HG03280 (cell line): ENCODE results near the gene ENTR1.

Source experiments
- ATAC-seq: cut with Tn5 transposase; IDR thresholded peaks from one replicate; pipeline ENCODE4 v1.9.1; 2021; ENCODE audit warnings: mild to moderate bottlenecking, moderate library complexity; ENCODE audit not compliant: unreplicated experiment

ENTR1 gene

DNA sequence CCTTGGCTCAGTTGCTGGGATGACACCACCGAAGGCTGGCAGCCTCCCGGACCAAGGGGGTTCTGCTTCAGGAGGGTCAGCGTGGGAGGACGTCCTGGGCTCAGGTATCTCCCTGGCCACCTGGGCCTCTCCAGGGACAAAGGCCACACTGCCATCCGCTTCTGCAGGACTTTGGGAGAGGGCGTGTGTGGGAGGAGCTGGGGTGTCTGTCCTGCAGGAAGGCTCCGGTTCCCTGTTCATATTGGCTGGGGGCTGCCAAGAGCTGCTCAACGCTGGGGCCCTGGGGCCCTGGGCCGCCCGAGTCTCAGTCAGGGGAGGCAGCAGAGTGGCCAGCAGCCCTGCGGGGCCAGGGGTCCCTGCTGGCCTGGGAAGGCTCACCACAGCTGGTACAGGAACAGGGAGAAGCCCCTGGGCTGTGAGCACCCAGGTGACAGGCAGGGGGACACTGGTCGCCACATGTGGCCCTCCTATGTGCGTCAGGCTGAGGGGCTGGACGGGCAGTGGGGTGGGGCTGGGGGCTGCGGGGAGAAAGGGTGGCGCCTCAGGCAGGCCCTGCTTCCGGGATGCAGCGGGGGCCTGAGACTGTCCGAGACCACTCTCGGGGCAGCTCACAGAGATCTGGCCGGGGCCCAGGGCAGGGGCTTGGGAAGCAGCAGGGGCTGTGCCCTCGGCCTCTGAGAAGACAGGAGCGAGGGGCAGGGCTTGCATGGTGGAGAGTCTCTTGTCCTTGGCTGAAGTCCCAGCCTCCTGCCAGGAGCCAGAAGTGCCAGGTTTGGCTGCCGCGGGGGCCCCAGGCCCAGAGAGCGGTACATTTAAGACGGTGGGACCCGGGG is 32.0 kb downstream of the ENTR1 start:
- ATAC-seq = no peak

DNA sequence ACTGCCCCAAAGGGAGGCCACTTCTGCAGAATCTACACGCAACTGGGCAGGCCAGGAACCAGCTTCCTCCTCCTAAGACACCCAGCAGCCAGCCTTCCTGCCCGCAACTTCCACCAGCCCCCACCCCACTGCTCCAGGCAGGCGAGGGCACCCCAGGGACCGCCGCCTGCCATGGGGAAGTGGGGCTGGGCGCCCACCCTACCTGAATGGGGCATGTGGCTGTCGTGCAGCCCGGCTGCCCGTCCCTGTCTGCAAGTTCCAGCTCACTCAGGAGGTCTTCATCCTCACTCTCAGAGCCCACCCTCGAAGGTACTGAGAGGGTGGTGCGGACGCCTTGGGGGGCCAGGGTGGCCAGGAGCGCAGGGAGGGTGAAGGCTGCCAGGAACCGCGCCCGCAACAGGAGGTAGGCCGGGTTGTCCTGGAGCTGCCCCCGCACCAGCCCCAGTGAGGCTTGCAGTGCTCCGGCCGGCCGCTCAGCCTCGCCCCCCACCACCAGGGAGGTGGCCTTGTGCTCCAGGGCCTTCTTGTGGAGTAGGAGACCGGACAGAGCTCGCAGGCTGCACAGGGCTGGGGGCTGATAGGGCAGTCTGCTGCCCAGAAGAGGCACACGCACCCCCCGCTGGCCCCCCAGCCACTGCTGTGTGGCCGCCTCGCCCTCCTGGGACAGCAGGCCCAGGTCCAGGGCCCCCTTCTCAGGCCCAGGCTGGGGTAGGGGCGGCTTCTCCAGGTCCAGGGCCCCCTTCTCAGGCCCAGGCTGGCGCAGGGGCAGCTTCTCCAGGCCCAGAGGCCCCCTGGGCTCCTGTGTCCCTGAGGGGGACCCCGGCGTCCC is 32.9 kb downstream of the ENTR1 start:
- ATAC-seq = no peak

DNA sequence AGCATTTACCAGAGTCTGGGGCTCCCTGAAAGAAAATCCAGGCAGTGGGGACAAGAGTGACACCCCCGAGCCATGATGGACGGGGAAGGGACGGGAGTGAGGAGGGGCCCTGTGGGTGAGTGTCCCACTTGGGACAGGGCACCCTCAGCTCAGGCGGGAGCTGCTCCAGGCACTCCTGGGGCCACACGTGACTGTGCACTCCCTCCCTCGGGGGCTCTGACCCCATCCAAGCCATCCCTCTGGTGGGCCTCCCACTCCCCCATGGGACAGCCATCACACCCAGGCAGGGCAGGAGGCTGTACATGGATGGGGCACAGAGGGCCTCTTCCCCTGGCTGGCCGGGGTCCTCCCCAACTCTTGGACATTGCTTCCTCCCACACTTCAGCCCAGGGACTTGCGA is 34.0 kb downstream of the ENTR1 start:
- ATAC-seq = no peak

DNA sequence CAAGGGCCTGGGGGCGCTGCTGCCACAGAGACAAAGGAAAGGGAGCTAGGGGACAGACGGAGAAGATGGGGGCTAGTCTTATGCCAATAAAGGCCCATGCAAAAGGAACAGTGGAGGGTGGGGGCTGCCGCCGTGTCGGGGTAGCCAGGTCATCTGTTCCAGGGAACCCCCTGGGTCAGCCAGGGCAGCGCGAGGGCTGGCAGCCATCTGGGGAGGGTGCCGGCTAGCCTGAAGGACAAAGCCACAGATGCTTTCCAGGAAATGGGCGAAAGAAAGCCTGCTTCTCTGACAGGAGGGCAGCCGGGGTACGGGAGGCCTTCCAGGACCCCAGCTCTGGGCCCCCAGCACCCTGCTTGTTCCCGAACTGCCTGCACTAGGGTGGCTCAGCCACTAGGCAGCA is 35.3 kb downstream of the ENTR1 start:
- ATAC-seq = no peak

DNA sequence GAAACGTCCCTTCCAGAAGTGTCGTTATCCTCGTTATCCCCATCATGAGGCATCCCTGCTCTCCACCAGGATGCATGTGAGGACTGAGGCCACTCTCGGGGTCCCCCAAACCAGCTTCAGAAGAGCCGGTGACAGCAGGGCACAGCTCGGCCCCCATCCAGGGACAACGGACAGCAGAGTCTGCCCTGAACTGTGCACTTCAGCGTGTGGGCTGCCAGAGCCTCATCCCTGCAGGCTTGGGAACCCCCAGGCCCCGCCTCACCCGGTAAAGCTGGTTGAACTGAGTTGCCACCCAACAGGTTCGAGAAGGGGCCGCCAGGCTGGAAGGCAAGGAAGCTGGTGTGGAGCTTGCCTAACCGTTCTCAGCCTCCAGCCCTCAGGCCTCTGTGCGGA is 36.2 kb downstream of the ENTR1 start:
- no peak for ATAC-seq

DNA sequence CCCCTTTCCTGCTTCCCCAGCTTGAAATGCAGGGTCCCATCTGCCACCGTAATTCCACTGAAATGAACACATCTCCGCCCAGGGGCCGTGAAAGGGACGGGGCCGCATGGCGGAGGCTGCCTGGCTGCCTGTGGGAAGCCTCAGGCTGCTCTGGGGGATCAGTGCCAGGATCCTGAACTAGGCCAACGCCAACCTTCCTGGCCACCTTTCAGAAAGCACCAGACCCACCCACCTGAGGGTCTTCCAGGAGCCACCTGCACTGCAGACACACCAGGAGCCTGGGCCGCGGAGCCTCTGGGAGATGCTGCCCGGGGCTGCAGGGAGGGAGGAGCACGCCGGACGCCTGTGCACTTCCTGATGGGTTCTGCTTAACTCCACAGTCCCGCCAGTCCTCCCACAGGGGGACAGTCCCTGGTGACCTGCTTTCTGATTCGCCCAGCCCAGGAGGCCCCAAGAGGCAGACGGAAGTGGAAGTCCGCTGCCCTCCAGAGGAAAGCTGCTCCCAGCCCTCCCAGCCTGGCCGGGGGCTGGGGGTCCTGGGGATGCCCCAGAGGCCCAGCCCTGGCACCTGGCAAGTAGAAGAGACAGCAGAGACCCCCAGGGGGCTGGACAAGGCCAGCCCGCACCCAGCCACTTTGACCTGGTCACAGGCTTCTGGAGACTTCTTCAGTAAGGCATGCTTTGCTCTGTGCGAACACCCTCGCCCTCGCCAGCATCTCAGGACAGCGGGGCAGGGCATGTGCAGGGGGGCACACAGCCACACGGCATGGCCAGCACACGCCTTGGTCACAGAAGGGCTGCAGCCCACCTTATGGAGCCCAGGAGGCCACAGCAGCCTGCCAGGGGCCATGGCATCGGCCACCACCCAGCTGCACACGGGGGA is 36.9 kb downstream of the ENTR1 start, which contains the start of gene CARD9:
Gene CARD9 (minus strand): TSS at position 370 of the 883 bp plus-strand sequence. CDS start 1,591 bp downstream, outside the sequence.
- ATAC-seq = no peak

DNA sequence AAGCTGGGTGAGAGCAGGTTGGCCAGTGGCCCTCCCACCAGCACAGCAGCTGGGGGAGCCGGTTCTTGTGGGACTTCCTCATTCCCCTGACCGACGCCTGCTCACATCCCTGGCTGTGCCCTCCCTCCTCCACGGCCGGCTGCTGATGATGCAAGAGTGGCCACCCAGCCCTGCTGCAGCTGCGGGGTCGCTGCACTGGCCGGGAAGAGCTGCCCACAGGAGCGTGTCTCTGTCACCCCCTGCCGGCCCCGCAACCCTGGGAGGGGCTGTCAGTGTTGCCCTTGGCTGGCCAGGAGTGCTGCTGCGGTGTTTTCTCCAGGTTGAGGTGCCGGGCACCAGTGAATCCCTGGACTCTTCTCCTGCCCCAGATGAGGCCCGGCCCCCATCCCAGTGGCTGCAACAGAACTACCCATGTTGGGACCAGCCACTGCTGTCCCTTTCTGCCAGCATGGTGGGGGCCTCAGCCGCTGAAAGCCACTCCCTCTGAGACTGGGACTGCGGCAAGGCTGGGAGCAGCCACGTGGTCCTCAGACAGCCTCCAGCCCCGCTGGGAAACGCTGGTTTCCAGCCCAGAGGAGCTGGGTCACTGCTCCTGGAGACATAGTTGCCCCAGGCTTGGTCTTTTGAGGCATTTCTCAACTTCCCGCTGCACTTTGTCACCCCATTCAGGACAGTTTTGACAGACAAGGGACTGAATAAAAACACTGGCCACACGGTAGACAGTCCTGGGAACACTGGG is 37.7 kb downstream of the ENTR1 start:
- ATAC-seq = no peak

DNA sequence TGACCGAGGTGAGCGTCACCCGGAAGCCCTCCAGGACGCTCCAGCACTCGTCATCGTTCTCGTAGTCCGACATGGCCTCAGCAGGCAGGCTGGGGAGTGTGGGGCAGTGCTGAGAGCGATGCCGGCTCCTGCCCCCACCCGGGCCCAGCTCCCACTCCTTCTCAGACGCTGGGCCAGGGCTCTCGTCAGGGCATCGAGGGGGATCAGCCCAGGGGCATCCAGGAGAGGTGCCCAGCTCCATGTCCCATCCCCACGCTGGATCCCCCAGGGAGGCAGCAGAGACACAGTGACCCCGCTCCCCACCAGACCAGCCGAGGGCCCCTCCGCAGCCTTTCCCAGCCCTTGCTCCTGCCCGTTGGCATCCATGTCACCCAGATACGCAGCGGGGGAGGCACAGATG is 38.4 kb downstream of the ENTR1 start:
- no peak for ATAC-seq

DNA sequence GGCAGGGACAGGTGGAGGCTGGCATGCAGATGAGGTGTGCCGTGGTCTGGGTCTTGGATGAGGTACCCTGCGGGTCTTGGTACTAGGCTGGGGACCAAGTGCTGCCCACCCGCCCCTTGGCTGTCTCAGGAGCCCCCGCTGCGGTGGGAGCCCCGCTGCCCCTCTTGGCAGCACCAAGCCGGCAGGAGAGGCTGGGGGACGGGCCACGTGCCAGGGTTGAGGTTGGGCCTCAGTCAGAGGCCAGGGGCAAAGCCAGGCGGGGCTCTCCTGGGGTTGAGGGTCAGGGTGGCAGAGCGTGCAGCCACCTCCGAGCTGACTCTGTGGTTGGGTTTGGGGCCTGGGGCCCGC is 38.9 kb downstream of the ENTR1 start:
- no peak for ATAC-seq

DNA sequence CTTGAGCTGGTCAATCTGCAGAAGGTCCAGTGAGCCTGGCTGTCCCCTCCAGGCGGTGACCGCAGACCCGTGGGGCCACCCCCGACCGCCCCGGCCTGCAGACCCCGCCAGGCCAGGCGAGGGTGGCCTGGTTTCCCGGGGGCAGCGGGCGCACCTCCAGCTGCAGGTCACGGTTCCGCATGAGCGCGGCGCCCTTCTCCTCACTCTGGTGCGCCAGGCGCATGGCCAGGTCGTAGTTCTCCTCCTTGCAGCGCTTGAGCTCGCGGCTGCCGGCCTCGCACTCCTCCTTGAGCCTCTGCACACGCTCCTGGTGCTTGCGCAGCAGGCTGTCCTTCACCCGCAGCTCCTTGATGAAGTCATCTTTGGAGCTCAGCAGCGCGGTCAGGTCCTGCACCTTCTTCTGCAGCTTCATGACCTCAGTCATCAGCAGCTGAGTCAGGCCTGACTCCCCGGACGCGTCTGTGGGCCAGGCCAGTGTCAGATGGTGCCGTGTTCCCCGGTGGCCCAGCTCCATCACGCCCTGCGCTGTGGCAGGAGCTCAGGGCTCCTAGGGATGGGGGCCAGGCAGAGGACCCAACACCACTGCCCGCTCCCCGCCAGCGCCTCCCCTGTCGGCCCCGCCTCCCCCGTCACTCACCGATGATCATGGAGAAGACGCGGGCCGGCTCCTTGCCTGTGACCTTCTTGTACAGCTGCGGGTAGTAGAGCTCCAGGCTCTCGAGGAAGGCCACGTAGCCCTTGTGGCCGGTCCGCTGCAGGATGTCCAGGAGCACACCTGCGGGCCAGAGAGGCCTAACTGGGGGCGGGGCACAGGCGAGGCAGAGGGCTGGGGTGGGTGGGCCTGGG is 39.5 kb downstream of the ENTR1 start:
- ATAC-seq = no peak

DNA sequence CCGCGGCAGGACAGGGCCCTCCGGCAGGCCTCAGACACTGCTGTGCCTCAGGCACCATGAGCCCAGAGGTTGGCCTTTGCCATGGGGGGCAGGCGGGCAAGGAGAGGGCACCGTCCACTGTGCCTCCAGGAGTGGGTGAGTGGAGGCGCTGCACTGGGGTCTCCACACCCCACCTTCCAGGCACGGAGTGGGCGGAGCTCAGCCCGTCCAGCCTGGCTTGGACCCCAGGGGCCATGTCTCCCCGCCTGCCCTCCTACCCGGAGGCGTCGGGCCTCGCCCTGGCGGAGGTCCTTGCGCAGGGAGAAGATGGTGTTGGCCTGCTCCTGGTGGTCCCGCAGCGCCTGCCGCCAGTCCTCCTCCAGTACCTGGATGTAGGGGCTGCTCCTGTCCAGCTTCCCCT is 40.4 kb downstream of the ENTR1 start:
- no peak for ATAC-seq

DNA sequence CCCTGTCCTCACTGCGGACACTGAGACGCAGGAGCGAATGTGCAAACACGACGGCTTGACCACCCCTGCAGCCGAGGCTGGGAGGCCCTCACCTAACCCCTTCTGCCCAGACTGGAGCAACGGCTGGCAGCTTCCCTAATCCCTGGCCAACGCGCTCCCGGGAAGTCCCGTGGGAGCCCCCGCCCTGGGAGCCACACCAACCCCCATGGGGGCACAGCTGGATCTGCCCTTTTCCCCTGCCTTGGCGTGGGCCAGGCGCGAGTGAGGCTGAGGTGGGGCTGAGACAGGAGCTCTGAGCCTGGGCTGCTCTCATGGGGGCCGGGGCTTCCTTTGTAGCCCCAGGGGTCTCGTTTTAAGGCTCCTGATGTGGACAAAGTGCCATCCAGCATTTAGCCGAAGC is 42.2 kb downstream of the ENTR1 start:
- no peak for ATAC-seq

DNA sequence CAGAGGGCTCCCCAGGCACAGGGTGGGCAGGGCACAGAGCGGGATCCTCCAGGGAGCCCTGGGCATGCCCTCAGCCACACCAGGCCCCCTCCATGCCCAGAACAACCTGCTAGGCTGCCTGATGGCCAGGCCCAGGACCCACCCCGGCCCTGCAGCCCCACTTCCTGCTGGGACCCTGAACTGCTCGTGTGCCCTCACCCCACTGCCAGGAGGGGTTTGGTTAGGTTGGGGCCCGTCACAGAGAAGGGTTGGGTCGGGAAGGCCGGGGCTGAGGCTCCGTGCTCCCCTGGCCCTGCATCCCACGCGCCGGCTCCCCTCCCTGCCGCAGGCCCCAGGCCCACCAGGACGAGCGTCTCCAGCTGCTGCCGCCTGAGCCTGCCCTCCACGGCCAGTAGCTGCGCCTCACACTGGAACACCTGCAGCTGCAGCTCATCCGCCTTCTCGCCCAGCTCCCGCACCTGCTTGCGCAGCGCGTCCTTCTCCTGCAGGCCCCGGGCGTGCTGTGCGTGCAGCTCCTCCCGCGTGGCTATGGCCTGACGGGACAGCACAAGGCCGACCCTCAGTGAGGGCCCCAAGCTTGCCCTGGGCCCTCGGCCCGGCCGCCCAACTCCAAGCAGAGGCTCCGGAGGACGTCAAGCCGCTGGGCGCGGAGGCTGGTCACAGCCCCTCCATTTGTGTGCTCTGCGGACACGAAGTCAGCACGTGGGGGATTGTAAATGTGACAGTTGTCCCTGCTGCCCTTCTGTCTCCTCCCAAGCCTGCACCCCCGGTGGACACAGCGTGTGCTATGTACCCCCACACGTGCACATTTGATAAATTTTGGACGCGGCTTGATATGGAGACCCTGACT is 42.9 kb downstream of the ENTR1 start:
- ATAC-seq = no peak

DNA sequence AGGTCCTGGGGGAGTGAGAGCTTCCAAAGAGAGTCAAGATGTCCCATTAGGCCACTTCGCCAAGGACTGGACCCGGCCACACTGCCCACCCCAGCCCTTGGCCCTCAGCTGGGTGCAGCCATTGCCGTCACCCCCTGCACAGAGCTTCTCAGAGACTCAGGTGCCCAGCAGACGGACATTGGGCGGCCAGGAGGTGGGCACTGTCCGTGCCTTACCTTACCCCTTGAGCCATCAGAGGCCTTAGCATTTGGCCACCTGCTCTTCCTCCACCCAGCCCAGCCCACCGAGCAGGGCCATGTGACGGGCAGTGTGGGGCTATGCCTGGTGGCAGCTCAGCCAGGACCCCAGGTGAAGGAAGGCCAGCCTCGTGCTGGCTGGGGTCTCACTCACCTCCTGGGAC is 43.6 kb downstream of the ENTR1 start:
- no peak for ATAC-seq

DNA sequence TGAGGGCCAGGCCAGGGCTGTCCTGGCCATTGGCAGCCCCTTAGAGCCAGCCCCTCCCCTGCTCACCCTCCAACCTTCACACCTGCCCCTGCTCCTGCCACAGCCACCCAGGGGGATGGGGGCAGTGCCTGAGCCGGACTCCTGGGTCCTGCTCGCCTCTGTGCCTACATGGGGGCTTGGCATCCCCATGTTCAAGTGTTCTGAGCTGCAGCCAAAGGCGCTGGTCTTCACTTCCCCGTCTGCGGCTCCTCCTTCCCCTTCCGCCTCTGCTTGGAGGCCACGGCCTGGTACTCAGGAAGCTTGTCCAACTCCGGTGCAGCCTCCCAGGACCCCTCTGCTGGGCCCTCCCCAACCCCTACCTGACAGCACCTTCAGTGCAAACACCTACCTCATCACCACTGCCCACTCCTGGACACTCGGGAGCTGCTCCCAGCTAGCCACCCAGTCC is 44.6 kb downstream of the ENTR1 start:
- ATAC-seq = no peak

DNA sequence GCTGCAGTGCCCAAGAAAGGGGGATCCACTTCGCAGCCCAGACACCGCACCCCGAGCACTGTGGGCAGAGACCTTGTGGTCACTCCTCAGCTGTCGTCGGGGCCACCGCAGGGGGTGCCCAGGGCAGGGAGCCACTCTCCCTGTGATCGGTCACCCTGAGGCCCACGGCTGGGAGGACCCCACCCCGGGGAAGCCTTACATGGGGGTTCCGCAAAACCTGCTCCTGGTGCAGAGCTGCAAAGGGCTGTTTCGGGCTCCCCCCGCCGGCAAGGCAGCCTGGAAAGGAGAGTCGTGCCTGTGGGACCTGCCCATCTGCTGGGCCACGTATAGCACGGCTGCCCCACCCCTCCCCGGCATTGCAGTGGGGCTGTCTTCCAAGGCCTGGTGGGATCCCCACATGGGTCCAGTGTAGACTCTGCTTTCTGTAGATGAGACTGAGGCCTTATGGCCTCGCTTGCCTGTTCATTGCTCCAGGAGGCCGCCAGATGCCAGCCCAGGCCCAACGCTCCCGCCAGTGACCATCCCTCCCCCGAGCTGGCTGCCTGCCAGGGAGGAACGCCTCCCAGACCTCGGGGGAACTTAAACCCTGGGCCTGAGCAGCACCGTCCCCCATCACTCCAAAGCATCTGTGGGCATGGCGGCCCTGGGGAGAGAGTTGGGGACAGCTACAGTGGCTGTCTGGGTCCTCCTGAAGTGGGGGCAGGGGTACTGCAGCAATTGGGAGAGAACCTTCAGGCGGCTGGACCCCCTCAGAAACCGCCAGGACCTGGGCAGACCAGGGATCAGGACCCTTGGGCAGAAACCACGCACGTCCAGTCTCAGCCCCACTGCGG is 45.3 kb downstream of the ENTR1 start:
- ATAC-seq = no peak

DNA sequence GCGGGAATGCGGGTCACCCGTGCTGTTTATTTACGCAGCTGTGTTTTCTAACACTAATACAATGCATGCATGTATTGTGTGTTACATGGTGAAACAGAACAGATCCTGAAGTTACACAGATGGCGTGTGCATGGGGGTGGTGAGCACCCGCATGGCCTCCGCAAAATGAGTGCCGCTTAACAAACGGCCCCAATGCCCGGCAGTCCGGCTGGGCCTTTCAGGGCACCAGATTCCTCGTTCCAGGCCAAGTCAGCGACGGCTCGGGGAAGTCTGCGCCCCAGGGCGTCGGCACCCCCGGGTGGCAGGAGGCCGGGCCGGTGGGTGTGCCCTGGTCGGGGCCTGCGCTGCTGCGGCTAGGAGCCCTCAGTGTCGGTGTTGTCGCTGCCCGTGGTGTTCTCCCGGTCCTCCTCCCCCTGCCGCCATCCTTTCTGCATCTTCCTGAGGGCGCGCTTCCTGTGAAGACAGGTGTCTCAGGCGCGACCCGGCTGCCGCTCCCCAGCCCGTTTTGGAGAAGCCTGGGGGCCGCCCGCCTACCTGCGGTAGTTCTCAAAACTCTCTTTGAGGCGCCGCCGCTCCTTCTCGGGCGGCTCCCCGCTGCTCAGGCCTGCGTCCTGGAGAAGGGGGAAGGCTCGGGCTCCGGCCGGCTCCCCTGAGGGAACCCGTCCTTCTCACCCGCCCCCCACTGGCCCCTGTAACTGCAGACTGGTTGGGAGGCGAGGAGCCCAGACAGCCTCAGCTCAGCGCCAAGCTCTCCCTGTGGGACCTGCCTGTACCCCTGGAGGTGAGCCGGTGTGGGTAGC is 46.3 kb downstream of the ENTR1 start:
- ATAC-seq = no peak
